ENCODE results near the gene FLVCR2. TPM values are rescaled to one million over a fixed set of nuclear protein-coding genes. Genes with fewer than 3 reads are reported as not detected.
"Not testable (repeated sequence)": the region's sequence is repeated elsewhere in the genome, so short reads cannot be mapped to it uniquely, and the experiment has no call there.

Gene FLVCR2
- polyA plus RNA-seq, 2 donors, result 1.2 to 2.2 TPM

DNA sequence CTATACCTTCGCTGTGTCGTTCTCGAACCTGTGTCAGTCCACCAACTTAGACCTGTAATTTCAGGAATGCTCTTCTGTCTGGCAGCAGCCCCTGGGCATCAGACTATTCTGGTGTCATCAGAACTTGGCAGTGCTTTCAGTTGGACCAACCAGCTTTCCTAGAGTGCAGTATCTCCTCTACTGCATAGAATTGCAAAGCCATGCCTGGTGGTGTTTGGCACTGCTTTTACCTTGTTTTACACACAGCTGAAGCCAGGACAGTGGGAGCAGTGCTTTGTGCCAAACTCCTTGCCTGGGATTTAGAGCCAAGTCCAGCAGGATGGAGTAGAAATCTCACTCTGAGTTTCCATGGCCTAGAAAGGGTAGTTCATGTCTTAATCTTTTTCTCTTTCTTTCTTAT lies 1.5 kb downstream of the FLVCR2 start:
- Histone ChIP-seq H3K4me3 (ENCODE audit: low read depth in 1 of 2, low read length in 2 of 2) (no peak overlapping the region), H3K27ac (ENCODE audit: low read depth in 2 of 2, low read length in 1 of 2) (no peak overlapping the region), H3K27me3 (ENCODE audit: control insufficient read depth in 1 of 2, insufficient read depth in 2 of 2, low read length in 2 of 2) (no peaks in the 10 kb centered on the region)

DNA sequence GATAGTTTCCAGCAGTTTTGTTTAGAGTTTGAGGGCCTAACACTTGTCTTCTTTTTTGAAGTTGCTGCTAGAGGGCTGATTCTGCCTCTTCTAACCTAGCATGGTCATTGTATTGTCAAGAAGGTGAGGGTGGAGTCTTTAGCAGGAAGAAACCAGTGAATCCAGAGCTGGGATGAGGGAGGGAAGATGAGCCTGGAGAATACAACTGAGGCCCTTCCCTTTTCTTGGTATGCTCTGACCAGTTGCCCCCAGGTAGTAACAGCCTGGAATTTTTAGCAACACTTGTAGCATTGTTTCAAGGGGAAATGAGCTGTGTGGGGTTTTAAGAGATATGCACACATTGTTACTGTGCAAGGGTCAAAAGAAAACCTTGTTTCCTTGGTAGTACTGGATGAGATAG lies 9.0 kb downstream of the FLVCR2 start:
- no peak overlapping the region for H3K4me3 ChIP-seq (ENCODE audit: low read depth in 1 of 2, low read length in 2 of 2)
- H3K36me3 ChIP-seq (ENCODE audit: control insufficient read depth in 2 of 2, insufficient read depth in 2 of 2, low read length in 1 of 2), result no peaks in the 10 kb centered on the region
- no peak overlapping the region for H3K27ac ChIP-seq (ENCODE audit: low read depth in 2 of 2, low read length in 1 of 2)
- H3K27me3 ChIP-seq (ENCODE audit: control insufficient read depth in 1 of 2, insufficient read depth in 2 of 2, low read length in 2 of 2), result no peaks in the 10 kb centered on the region
- H3K4me1 ChIP-seq (ENCODE audit: control insufficient read depth in 2 of 2, insufficient read depth in 2 of 2, low read length in 1 of 2), result no peaks in the 10 kb centered on the region
- peaks cover 0 to 3% of the 10 kb centered on the region in 2 donors for H3K9me3 ChIP-seq (ENCODE audit: control insufficient read depth in 2 of 2, insufficient read depth in 1 of 2, low read depth in 1 of 2, low read length in 1 of 2)

More for the DNA sequence above, 1.5 kb downstream of the FLVCR2 start:
- 81 to 92% methylated on average over 3 of the region's 3 CpGs for WGBS, 2 donors
- no peaks in the 10 kb centered on the region for H3K9me3 ChIP-seq (ENCODE audit: control insufficient read depth in 2 of 2, insufficient read depth in 1 of 2, low read depth in 1 of 2, low read length in 1 of 2)
- peaks cover 6 to 13% of the 10 kb centered on the region in 2 donors for H3K4me1 ChIP-seq (ENCODE audit: control insufficient read depth in 2 of 2, insufficient read depth in 2 of 2, low read length in 1 of 2)
- H3K36me3 ChIP-seq (ENCODE audit: control insufficient read depth in 2 of 2, insufficient read depth in 2 of 2, low read length in 1 of 2), result no peaks in the 10 kb centered on the region

DNA sequence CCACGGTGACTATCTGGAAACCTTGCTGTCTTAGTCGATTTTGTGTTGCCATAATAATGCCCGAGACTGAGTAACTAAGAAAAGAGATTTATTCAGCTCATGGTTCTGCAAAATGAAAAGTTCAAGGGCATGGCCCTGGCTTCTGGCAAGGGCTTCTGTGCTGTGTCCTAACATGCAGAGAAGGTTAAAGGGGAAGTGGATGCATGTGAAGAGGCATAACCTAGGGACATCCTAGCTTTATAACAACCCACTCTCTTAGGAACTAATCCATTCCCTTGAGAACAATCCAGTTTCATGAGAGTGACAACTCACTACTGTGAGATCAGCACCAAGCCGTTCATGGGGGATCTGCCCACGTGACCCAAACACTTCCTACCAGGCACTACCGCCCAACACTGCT lies 11.5 kb downstream of the FLVCR2 start:
- no peak overlapping the region for H3K4me3 ChIP-seq (ENCODE audit: low read depth in 1 of 2, low read length in 2 of 2)
- H3K27ac ChIP-seq (ENCODE audit: low read depth in 2 of 2, low read length in 1 of 2), result no peak overlapping the region
- H3K4me1 ChIP-seq (ENCODE audit: control insufficient read depth in 2 of 2, insufficient read depth in 2 of 2, low read length in 1 of 2), result no peaks in the 10 kb centered on the region
- H3K9me3 ChIP-seq (ENCODE audit: control insufficient read depth in 2 of 2, insufficient read depth in 1 of 2, low read depth in 1 of 2, low read length in 1 of 2), result peaks cover 0 to 3% of the 10 kb centered on the region in 2 donors
- no peaks in the 10 kb centered on the region for H3K36me3 ChIP-seq (ENCODE audit: control insufficient read depth in 2 of 2, insufficient read depth in 2 of 2, low read length in 1 of 2)
- no peaks in the 10 kb centered on the region for H3K27me3 ChIP-seq (ENCODE audit: control insufficient read depth in 1 of 2, insufficient read depth in 2 of 2, low read length in 2 of 2)
- WGBS, 2 donors, result 88 to 89% methylated on average over 6 of the region's 6 CpGs

DNA sequence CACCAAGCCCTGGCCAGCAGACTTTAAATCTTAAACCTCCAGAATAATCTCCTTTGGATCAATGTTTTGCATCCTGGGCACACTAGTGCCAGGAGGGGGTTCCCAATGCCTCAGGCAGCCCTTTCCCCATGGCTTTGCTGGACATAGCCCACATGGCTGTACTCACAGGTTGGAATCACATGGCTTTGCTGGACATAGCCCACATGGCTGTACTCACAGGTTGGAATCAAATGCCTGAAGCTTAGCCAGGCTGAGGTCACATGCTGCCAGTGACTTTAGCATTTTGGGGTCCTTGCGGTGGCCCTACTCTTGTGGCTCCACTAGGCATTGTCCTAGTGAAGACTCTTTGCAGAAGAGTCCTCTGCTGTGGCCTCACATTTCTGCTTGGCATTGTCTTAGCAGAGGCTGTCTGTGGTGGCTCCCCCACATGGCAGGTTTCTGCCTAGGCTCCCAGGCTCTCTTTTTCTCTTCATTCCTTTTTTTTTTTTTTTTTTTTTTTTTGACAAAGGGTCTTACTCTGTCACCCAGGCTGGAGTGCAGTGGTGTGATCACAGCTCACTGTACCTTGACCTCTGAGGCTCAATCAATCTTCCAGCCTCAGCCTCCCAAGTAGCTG lies 13.0 kb downstream of the FLVCR2 start:
- H3K9me3 ChIP-seq (ENCODE audit: control insufficient read depth in 2 of 2, insufficient read depth in 1 of 2, low read depth in 1 of 2, low read length in 1 of 2), result peaks cover 0 to 3% of the 10 kb centered on the region in 2 donors
- no peak overlapping the region for H3K4me3 ChIP-seq (ENCODE audit: low read depth in 1 of 2, low read length in 2 of 2)
- WGBS, 2 donors, result 93 to 99% methylated on average over 1 of the region's 1 CpG
- no peak overlapping the region for H3K27ac ChIP-seq (ENCODE audit: low read depth in 2 of 2, low read length in 1 of 2)
- no peaks in the 10 kb centered on the region for H3K36me3 ChIP-seq (ENCODE audit: control insufficient read depth in 2 of 2, insufficient read depth in 2 of 2, low read length in 1 of 2)
- H3K4me1 ChIP-seq (ENCODE audit: control insufficient read depth in 2 of 2, insufficient read depth in 2 of 2, low read length in 1 of 2), result no peaks in the 10 kb centered on the region
- no peaks in the 10 kb centered on the region for H3K27me3 ChIP-seq (ENCODE audit: control insufficient read depth in 1 of 2, insufficient read depth in 2 of 2, low read length in 2 of 2)

DNA sequence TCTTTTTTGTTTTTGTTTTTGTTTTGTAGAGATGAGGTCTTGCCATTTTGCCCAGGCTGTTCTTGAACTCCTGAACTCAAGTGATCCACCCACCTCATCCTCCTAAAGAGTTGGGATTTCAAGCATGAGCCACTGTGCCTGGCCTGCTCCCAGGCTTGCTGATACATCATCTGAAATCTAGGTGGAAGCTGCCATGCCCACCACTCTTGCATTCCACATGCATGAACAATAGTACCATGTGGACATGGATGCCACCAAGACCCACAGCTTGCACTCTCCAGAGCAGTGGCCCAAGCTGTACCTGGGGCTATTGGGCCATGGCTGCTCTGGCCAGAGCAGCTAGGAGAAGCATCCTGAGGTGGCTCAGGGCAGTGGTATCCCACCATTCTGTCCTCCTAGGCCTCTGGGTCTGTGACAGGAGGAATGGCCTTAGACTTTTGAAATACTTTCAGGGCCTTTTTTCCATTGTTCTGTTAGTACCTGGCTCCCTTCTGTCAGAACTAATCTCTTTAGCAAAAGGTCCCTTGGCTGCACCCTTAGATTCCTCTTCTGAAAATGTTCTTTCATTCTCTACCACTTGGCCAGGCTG lies 13.7 kb downstream of the FLVCR2 start:
- Histone ChIP-seq H3K27me3 (ENCODE audit: control insufficient read depth in 1 of 2, insufficient read depth in 2 of 2, low read length in 2 of 2) (no peaks in the 10 kb centered on the region), H3K27ac (ENCODE audit: low read depth in 2 of 2, low read length in 1 of 2) (no peak overlapping the region), H3K9me3 (ENCODE audit: control insufficient read depth in 2 of 2, insufficient read depth in 1 of 2, low read depth in 1 of 2, low read length in 1 of 2) (peaks cover 0 to 3% of the 10 kb centered on the region in 2 donors), H3K4me1 (ENCODE audit: control insufficient read depth in 2 of 2, insufficient read depth in 2 of 2, low read length in 1 of 2) (no peaks in the 10 kb centered on the region), H3K36me3 (ENCODE audit: control insufficient read depth in 2 of 2, insufficient read depth in 2 of 2, low read length in 1 of 2) (no peaks in the 10 kb centered on the region), H3K4me3 (ENCODE audit: low read depth in 1 of 2, low read length in 2 of 2) (no peak overlapping the region)

DNA sequence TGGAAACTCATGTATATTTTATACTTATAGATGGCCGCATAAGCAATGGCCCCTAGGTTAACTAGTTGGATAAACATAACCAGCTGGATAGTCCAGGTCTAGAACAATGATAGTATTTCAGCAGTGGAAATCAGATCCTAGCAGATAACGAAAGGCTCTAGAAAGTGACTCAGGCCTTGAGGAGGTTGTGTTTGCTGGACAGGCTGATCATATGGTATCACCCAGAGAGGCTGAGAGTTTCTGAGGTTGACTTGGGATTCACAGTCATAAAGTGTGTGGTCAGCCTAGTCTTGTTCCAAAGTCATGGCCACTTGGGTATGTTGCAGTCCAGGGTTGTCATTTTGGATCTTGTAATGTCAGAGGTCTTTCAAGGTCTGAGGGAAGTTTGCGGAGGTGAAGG lies 16.8 kb downstream of the FLVCR2 start:
- 94 to 95% methylated on average over 3 of the region's 3 CpGs for WGBS, 2 donors
- H3K27me3 ChIP-seq (ENCODE audit: control insufficient read depth in 1 of 2, insufficient read depth in 2 of 2, low read length in 2 of 2), result no peaks in the 10 kb centered on the region
- no peaks in the 10 kb centered on the region for H3K36me3 ChIP-seq (ENCODE audit: control insufficient read depth in 2 of 2, insufficient read depth in 2 of 2, low read length in 1 of 2)
- no peak overlapping the region for H3K27ac ChIP-seq (ENCODE audit: low read depth in 2 of 2, low read length in 1 of 2)
- H3K4me1 ChIP-seq (ENCODE audit: control insufficient read depth in 2 of 2, insufficient read depth in 2 of 2, low read length in 1 of 2), result no peaks in the 10 kb centered on the region
- H3K4me3 ChIP-seq (ENCODE audit: low read depth in 1 of 2, low read length in 2 of 2), result no peak overlapping the region
- peaks cover 0 to 3% of the 10 kb centered on the region in 2 donors for H3K9me3 ChIP-seq (ENCODE audit: control insufficient read depth in 2 of 2, insufficient read depth in 1 of 2, low read depth in 1 of 2, low read length in 1 of 2)

DNA sequence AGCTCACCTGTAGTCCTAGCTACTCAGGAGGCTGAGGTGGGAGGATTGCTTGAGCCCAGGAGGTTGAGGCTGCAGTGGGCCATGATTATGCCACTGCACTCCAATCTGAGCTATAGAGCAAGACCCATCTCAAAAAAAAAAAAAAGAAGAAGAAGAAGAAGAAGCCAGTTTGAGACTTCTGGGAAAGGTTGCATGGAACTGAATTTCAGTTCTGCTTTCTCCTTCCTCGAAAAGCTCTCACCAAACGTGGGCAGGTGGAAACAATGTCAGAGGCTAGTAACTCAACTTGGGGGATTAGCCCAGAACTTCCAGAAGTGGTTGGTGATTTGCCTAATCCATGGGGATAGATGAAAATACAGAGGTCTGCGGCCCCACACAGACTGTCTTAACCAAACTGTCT lies 18.7 kb downstream of the FLVCR2 start:
- H3K36me3 ChIP-seq (ENCODE audit: control insufficient read depth in 2 of 2, insufficient read depth in 2 of 2, low read length in 1 of 2), result no peaks in the 10 kb centered on the region
- WGBS, 2 donors, result 72 to 85% methylated on average over 3 of the region's 3 CpGs
- no peak overlapping the region for H3K4me3 ChIP-seq (ENCODE audit: low read depth in 1 of 2, low read length in 2 of 2)
- no peaks in the 10 kb centered on the region for H3K27me3 ChIP-seq (ENCODE audit: control insufficient read depth in 1 of 2, insufficient read depth in 2 of 2, low read length in 2 of 2)
- peaks cover 0 to under 1% of the 10 kb centered on the region in 2 donors for H3K9me3 ChIP-seq (ENCODE audit: control insufficient read depth in 2 of 2, insufficient read depth in 1 of 2, low read depth in 1 of 2, low read length in 1 of 2)
- H3K4me1 ChIP-seq (ENCODE audit: control insufficient read depth in 2 of 2, insufficient read depth in 2 of 2, low read length in 1 of 2), result no peaks in the 10 kb centered on the region
- H3K27ac ChIP-seq (ENCODE audit: low read depth in 2 of 2, low read length in 1 of 2), result no peak overlapping the region

DNA sequence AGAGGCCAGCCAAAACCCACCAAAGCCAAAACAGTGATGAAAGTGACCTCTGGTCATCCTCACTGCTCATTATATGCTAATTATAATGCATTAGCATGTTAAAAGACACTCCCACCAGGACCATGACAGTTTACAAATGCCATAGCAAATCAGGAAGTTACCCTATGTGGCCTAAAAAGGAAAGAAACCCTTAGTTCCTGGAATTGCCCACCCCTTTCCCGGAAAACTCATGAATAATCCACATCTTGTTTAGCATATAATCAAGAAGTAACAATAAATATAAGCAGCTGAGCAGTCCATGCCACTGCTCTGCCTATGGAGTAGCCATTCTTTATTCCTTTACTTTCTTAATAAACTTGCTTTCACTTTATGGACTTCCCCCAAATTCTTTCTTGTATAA lies 21.7 kb downstream of the FLVCR2 start:
- 88 to 91% methylated on average over 1 of the region's 1 CpG for WGBS, 2 donors
- not testable (repeated sequence) for H3K36me3 ChIP-seq (ENCODE audit: control insufficient read depth in 2 of 2, insufficient read depth in 2 of 2, low read length in 1 of 2); H3K4me3 ChIP-seq (ENCODE audit: low read depth in 1 of 2, low read length in 2 of 2); H3K27me3 ChIP-seq (ENCODE audit: control insufficient read depth in 1 of 2, insufficient read depth in 2 of 2, low read length in 2 of 2); H3K9me3 ChIP-seq (ENCODE audit: control insufficient read depth in 2 of 2, insufficient read depth in 1 of 2, low read depth in 1 of 2, low read length in 1 of 2); H3K4me1 ChIP-seq (ENCODE audit: control insufficient read depth in 2 of 2, insufficient read depth in 2 of 2, low read length in 1 of 2); H3K27ac ChIP-seq (ENCODE audit: low read depth in 2 of 2, low read length in 1 of 2)

DNA sequence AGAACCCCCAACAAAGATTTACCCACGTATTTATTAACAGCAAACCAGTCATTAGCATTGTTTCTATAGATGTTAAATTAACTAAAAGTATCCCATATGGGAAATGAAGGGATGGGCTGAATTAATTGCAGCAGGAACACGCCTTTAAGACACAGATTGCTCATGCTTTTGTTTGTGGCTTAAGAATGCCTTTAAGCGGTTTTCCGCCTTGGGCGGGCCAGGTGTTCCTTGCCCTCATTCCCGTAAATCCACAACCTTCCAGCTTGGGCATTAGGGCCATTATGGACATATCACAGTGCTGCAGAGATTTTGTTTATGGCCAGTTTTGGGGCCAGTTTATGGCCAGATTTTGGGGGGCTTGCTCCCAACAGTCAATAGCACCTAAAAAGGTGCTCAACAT lies 22.6 kb downstream of the FLVCR2 start:
- 54 to 63% methylated on average over 6 of the region's 6 CpGs for WGBS, 2 donors
- not testable (repeated sequence) for H3K4me1 ChIP-seq (ENCODE audit: control insufficient read depth in 2 of 2, insufficient read depth in 2 of 2, low read length in 1 of 2); H3K4me3 ChIP-seq (ENCODE audit: low read depth in 1 of 2, low read length in 2 of 2); H3K27me3 ChIP-seq (ENCODE audit: control insufficient read depth in 1 of 2, insufficient read depth in 2 of 2, low read length in 2 of 2); H3K36me3 ChIP-seq (ENCODE audit: control insufficient read depth in 2 of 2, insufficient read depth in 2 of 2, low read length in 1 of 2); H3K27ac ChIP-seq (ENCODE audit: low read depth in 2 of 2, low read length in 1 of 2); H3K9me3 ChIP-seq (ENCODE audit: control insufficient read depth in 2 of 2, insufficient read depth in 1 of 2, low read depth in 1 of 2, low read length in 1 of 2)

DNA sequence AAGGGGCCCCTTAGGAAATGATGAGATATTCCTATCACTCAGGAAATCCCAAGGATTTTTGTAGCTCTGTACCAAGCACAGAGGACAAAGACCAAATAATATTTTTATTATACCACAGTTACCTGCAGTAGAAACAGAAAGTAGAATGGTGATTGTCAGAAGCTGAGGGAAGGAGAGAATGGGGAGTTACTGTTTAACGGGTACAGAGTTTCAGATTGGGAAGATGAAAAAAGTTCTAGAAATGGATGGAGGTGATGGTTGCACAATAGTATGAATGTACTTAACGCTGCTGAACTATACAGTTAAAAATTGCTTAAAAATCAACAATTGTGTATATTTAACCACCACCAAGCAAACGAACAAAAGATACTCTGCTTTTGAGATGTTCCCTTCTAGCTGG lies 24.1 kb downstream of the FLVCR2 start:
- no peak overlapping the region for H3K4me3 ChIP-seq (ENCODE audit: low read depth in 1 of 2, low read length in 2 of 2)
- no peaks in the 10 kb centered on the region for H3K27me3 ChIP-seq (ENCODE audit: control insufficient read depth in 1 of 2, insufficient read depth in 2 of 2, low read length in 2 of 2)
- no peaks in the 10 kb centered on the region for H3K36me3 ChIP-seq (ENCODE audit: control insufficient read depth in 2 of 2, insufficient read depth in 2 of 2, low read length in 1 of 2)
- peaks cover 0 to 4% of the 10 kb centered on the region in 2 donors for H3K4me1 ChIP-seq (ENCODE audit: control insufficient read depth in 2 of 2, insufficient read depth in 2 of 2, low read length in 1 of 2)
- WGBS, 2 donors, result 70 to 76% methylated on average over 3 of the region's 3 CpGs
- H3K27ac ChIP-seq (ENCODE audit: low read depth in 2 of 2, low read length in 1 of 2), result no peak overlapping the region
- H3K9me3 ChIP-seq (ENCODE audit: control insufficient read depth in 2 of 2, insufficient read depth in 1 of 2, low read depth in 1 of 2, low read length in 1 of 2), result peaks cover 0 to 3% of the 10 kb centered on the region in 2 donors

Data from esophagus (tissue), 2 donors.